T-helper 1 cell treated with Interleukin-12 subunit alpha and Interleukin-12 subunit beta and Interleukin-4 antibody, amounts not matched to agents 30 μg/mL and 1 μg/mL, for 36 hours (primary cell): ENCODE results near the gene EEF1G.

Experiments used
- H3K27ac Mint-ChIP-seq: one replicate; pipeline ENCODE4 v1.8.0; 2021; ENCODE audit warnings: mild to moderate bottlenecking, mixed read lengths
- H3K27me3 Mint-ChIP-seq: one replicate; pipeline ENCODE4 v1.8.0; 2021; ENCODE audit warnings: low read depth, mixed read lengths
- H3K36me3 Mint-ChIP-seq: one replicate; pipeline ENCODE4 v1.8.0; 2021; ENCODE audit warnings: low read depth, mixed read lengths
- H3K4me1 Mint-ChIP-seq: one replicate; pipeline ENCODE4 v1.8.0; 2021; ENCODE audit warnings: low read depth, mixed read lengths
- H3K4me3 Mint-ChIP-seq: one replicate; pipeline ENCODE4 v1.8.0; 2021; ENCODE audit warnings: mild to moderate bottlenecking, moderate library complexity, mixed read lengths
- H3K9me3 Mint-ChIP-seq: one replicate; pipeline ENCODE4 v1.8.0; 2021; ENCODE audit warnings: mixed read lengths

The EEF1G gene

GRCh38 chr11:62608776-62609175, 35.1 kb upstream of the EEF1G start:
- no peaks in the 10 kb centered on the region for H3K27me3 Mint-ChIP-seq
- no peak overlapping the region for H3K27ac Mint-ChIP-seq
- H3K9me3 Mint-ChIP-seq = no peaks in the 10 kb centered on the region
- peaks cover 31% of the 10 kb centered on the region for H3K36me3 Mint-ChIP-seq
- H3K4me3 Mint-ChIP-seq = peak overlapping the region; percentile 37
- H3K4me1 Mint-ChIP-seq = peaks cover 36% of the 10 kb centered on the region

- H3K27ac Mint-ChIP-seq = no peak overlapping the region
- H3K4me1 Mint-ChIP-seq = peaks cover 41% of the 10 kb centered on the region
- no peaks in the 10 kb centered on the region for H3K9me3 Mint-ChIP-seq
- H3K36me3 Mint-ChIP-seq = peaks cover 37% of the 10 kb centered on the region
- no peaks in the 10 kb centered on the region for H3K27me3 Mint-ChIP-seq
- no peak overlapping the region for H3K4me3 Mint-ChIP-seq
Observed at GRCh38 chr11:62607714-62608113, 34.0 kb upstream of the EEF1G start.

GRCh38 chr11:62605902-62606301, 32.2 kb upstream of the EEF1G start:
- no peaks in the 10 kb centered on the region for H3K9me3 Mint-ChIP-seq
- H3K4me1 Mint-ChIP-seq = peaks cover 43% of the 10 kb centered on the region
- H3K27me3 Mint-ChIP-seq = no peaks in the 10 kb centered on the region
- no peak overlapping the region for H3K27ac Mint-ChIP-seq
- H3K36me3 Mint-ChIP-seq = peaks cover 41% of the 10 kb centered on the region
- H3K4me3 Mint-ChIP-seq = no peak overlapping the region

- Mint-ChIP-seq H3K27ac (no peak overlapping the region), H3K9me3 (no peaks in the 10 kb centered on the region), H3K27me3 (no peaks in the 10 kb centered on the region), H3K4me1 (peaks cover 41% of the 10 kb centered on the region), H3K36me3 (peaks cover 42% of the 10 kb centered on the region), H3K4me3 (no peak overlapping the region)
Observed at GRCh38 chr11:62605467-62605866, 31.8 kb upstream of the EEF1G start.

GRCh38 chr11:62604460-62605120, 30.9 kb upstream of the EEF1G start:
- Mint-ChIP-seq H3K27ac (no peak overlapping the region), H3K4me1 (peaks cover 44% of the 10 kb centered on the region), H3K4me3 (no peak overlapping the region), H3K9me3 (no peaks in the 10 kb centered on the region), H3K27me3 (no peaks in the 10 kb centered on the region), H3K36me3 (peaks cover 46% of the 10 kb centered on the region)

GRCh38 chr11:62603776-62604299, 30.1 kb upstream of the EEF1G start:
- Mint-ChIP-seq H3K27me3 (no peaks in the 10 kb centered on the region), H3K36me3 (peaks cover 51% of the 10 kb centered on the region), H3K27ac (no peak overlapping the region), H3K4me1 (peaks cover 44% of the 10 kb centered on the region), H3K4me3 (peak overlapping the region; percentile 33), H3K9me3 (no peaks in the 10 kb centered on the region)

- peaks cover 46% of the 10 kb centered on the region for H3K4me1 Mint-ChIP-seq
- H3K36me3 Mint-ChIP-seq = peaks cover 55% of the 10 kb centered on the region
- no peaks in the 10 kb centered on the region for H3K27me3 Mint-ChIP-seq
- peak overlapping the region; percentile 71 for H3K27ac Mint-ChIP-seq
- peak overlapping the region; percentile 33 for H3K4me3 Mint-ChIP-seq
- H3K9me3 Mint-ChIP-seq = no peaks in the 10 kb centered on the region
Observed at GRCh38 chr11:62603072-62603408, 29.3 kb upstream of the EEF1G start.

GRCh38 chr11:62602141-62603071, 28.7 kb upstream of the EEF1G start:
- peak overlapping the region; percentile 89 for H3K4me3 Mint-ChIP-seq
- no peaks in the 10 kb centered on the region for H3K27me3 Mint-ChIP-seq
- H3K27ac Mint-ChIP-seq = peak overlapping the region; percentile 88
- peaks cover 43% of the 10 kb centered on the region for H3K4me1 Mint-ChIP-seq
- peaks cover 56% of the 10 kb centered on the region for H3K36me3 Mint-ChIP-seq
- no peaks in the 10 kb centered on the region for H3K9me3 Mint-ChIP-seq

GRCh38 chr11:62601372-62602140, 27.9 kb upstream of the EEF1G start, which contains the start of gene MTA2:
Gene MTA2, minus strand, starts transcription at chr11:62601865. Its CDS starts 415 bp downstream, at chr11:62601450.
- peaks cover 59% of the 10 kb centered on the region for H3K36me3 Mint-ChIP-seq
- H3K27me3 Mint-ChIP-seq = no peaks in the 10 kb centered on the region
- H3K4me1 Mint-ChIP-seq = peaks cover 44% of the 10 kb centered on the region
- H3K9me3 Mint-ChIP-seq = no peaks in the 10 kb centered on the region
- H3K27ac Mint-ChIP-seq = peak within 1 kb of the TSS; percentile 88
- peak within 1 kb of the TSS; percentile 89 for H3K4me3 Mint-ChIP-seq

- Mint-ChIP-seq H3K9me3 (no peaks in the 10 kb centered on the region), H3K27ac (peak overlapping the region; percentile 88), H3K4me3 (peak overlapping the region; percentile 89), H3K27me3 (no peaks in the 10 kb centered on the region), H3K4me1 (peaks cover 42% of the 10 kb centered on the region), H3K36me3 (peaks cover 61% of the 10 kb centered on the region)
Observed at GRCh38 chr11:62601122-62601371, 27.4 kb upstream of the EEF1G start.

- peak overlapping the region; percentile 89 for H3K4me3 Mint-ChIP-seq
- peaks cover 42% of the 10 kb centered on the region for H3K4me1 Mint-ChIP-seq
- H3K27ac Mint-ChIP-seq = peak overlapping the region; percentile 88
- peaks cover 61% of the 10 kb centered on the region for H3K36me3 Mint-ChIP-seq
- no peaks in the 10 kb centered on the region for H3K27me3 Mint-ChIP-seq
- H3K9me3 Mint-ChIP-seq = no peaks in the 10 kb centered on the region
Observed at GRCh38 chr11:62600367-62601121, 26.9 kb upstream of the EEF1G start.

- H3K27me3 Mint-ChIP-seq = no peaks in the 10 kb centered on the region
- H3K36me3 Mint-ChIP-seq = peaks cover 61% of the 10 kb centered on the region
- peak overlapping the region; percentile 88 for H3K27ac Mint-ChIP-seq
- H3K9me3 Mint-ChIP-seq = no peaks in the 10 kb centered on the region
- peaks cover 41% of the 10 kb centered on the region for H3K4me1 Mint-ChIP-seq
- peak overlapping the region; percentile 89 for H3K4me3 Mint-ChIP-seq
Observed at GRCh38 chr11:62599901-62600300, 26.2 kb upstream of the EEF1G start.

- H3K4me3 Mint-ChIP-seq = peak overlapping the region; percentile 89
- peaks cover 44% of the 10 kb centered on the region for H3K4me1 Mint-ChIP-seq
- H3K36me3 Mint-ChIP-seq = peaks cover 66% of the 10 kb centered on the region
- peak overlapping the region; percentile 89 for H3K27ac Mint-ChIP-seq
- H3K27me3 Mint-ChIP-seq = no peaks in the 10 kb centered on the region
- no peaks in the 10 kb centered on the region for H3K9me3 Mint-ChIP-seq
Observed at GRCh38 chr11:62599069-62599696, 25.5 kb upstream of the EEF1G start.
